ENCODE data around the gene JUP.

The JUP gene

DNA sequence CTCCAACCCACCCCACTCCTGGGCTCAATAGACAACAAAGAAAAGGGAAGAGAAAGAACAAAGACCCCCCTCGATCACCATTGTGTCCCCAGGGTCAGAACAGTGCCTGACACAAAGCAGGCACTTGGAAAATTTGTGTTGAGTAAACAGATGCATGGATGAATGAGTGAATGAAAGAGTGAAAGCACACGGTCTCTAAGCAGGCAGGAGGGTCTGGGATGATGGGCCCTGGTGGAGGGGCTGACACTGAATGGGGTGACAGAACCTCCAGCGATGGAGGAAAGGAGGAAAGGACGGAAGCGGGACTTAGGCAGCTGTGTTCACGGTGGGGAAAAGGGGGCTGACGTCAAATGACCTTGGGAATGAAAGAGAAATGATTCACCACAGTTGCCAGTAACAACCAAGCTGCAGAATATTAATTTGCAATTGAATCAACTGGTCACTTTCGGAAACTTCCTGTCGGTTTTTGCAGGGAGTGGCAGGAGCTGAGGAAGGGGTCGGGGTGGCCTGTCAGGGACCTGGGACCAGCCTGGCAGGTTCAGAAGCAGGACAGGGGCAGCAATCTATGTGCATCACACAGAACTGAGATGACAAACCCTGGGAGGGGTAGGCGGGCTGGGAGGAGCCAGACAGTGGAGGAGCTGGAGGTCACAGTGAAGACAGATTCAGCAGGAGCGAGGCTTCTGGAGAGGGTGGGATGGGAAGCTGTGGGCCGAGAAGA lies 81.1 kb downstream of the JUP start:
- Histone ChIP-seq H3K27ac (ENCODE audit: insufficient read depth, low read depth, low read length, poor library complexity, severe bottlenecking) (no peak overlapping the region), H3K27me3 (ENCODE audit: control insufficient read depth, insufficient read depth, low read length, poor library complexity, severe bottlenecking) (peaks cover 49% of the 10 kb centered on the region), H3K9me3 (ENCODE audit: control insufficient read depth, low read length) (no peaks in the 10 kb centered on the region), H3K4me3 (ENCODE audit: insufficient read depth, low read depth, low read length) (no peak overlapping the region), H3K4me1 (ENCODE audit: control insufficient read depth, insufficient read depth, low read length) (peaks cover 5% of the 10 kb centered on the region), H3K36me3 (ENCODE audit: control insufficient read depth, insufficient read depth, low read length) (no peaks in the 10 kb centered on the region)
- 18 to 20% methylated on average over 13 of the region's 13 CpGs for WGBS, 2 experiments

Measured in ectodermal cell (in vitro differentiated cells).